ENCODE measurements around the gene ZNF664.
A peak's percentile ranks its signal among the peaks of the same experiment; 100 is the strongest.

The ZNF664 gene

DNA sequence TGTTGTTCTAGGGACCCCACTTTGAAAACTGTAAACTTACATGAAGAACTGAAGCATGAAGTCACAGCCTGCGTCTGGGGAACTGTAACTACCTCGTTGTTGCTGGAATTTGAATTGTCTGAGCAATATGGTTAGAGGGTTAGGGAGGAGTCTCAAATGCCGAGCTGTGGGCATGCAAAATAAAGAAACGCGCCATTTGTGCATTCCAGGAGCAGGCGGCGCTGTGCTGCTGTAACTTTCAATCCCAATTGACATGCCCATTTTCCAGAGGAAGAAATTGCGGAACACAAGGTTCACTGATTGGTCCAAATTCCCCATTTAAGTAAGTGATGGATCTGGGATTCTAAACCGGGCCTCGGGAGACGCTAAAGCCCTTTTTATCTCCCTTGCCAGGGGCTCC is 61.3 kb downstream of the ZNF664 start:
- DNase-seq (ENCODE audit: low spot score), result no peak

DNA sequence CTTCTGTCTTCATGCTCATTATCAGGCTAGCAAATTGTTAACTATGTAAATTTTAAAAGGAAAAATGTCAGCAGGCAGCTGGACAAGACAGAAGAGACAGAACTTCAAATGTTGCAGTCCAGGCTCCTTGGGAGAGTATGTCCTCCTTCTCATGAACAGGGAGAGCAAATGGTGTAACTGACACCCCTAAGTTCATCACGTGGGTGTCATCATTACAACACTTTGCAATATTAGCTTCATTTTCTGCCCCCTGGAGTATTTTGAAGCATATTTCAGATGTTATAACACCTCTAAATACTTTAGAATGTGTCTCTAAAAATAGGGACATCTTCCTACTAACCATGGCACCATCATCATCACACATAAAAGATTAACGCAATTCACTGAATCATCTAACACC is 62.1 kb downstream of the ZNF664 start:
- no peak for DNase-seq (ENCODE audit: low spot score)

DNA sequence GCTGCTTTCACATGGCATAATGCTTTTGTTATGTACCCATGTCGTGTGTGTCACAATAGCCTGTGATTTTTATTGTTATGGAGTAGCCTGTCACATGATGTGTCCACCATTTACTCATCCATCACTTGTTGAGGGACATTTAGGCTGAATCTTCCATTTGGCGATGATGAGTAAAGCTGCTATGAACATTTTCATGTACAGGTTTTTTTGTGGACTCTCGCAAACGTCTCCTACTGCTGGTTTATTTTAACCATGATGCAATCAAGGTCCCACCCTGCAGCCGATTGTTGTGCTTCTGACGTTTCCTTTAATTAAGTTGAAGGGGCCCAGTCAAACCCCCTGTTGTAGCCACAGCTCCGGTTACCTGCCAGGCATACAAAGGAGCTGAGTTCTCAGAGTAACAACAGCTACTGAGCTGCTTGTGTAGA is 63.2 kb downstream of the ZNF664 start:
- no peak for DNase-seq (ENCODE audit: low spot score)

DNA sequence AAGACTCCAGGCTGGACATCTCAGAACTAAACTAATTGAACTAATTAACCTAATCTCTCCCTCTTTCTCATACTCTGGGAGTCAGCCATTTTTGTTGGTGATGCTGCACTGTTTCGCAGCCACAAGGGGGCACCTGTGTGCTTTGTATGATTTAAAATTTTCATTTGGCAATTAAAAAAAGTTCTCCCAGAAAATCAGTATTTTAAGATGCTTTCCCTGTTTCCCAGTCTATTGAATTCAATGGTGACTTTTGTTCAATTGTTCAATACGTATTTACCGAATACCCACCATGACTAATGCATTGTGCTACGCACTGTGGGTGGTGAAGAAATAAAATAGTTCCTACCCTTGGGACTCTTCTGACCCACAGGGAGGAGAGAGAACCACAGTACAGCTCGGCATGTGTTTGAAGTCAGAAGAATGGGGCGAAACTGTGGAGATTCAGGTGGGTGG is 63.7 kb downstream of the ZNF664 start:
- DNase-seq (ENCODE audit: low spot score), result no peak

DNA sequence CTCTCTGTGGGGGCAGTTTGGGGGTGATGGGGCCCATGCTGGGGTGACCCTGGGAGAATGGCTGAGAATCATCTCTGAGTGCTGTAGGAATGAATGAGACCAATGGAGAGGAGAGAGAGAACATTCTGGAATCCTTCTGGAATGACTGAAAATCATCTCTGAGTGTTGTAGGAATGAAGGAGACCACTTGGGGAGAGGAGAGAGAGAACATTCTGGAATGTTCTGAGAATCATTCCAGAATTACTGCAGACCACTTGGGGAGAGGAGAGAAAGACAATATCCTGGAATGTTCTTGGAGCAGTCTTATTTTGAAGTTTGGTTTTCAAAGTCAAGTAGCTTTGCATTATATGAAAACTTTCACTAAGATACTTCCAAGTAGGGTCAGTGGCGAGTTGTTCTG is 64.3 kb downstream of the ZNF664 start:
- no peak for DNase-seq (ENCODE audit: low spot score)

DNA sequence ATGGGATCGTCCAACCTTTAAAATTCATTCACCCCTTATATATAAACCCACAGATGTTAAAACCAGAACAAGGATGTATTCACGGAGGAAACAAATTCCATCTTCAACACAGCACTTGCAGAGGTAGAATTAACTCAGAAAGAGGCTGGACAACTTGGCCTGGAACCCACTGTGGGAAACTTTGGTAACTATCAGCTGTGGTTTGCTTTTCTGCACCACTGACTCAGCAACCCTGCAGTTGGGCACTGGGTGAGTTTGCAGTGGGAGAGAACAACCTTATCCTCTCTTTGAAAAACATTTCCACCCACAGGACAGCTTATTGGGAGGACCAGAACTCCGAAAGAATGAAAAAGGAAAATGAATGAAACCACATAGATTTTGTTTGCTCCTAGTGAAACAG is 66.3 kb downstream of the ZNF664 start:
- no peak for DNase-seq (ENCODE audit: low spot score)

DNA sequence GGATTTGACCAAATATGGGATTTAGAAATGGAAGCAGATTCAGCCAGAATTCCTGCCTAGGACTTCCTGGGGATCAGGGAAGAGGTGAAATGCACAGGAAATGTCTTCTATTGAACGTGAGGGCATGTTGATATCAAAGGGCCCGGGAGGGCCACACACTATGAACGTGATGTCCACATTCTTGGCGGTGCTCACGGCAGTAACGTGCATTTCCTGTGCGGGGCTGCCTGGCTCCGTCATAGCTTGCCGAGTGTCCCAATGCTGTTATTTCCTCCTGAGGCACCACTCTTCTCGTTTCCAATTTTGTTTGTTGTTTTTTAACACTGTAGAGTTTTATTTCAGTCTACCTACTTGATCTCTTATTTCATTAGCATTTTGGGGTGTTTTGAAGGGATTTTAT is 67.3 kb downstream of the ZNF664 start:
- DNase-seq (ENCODE audit: low spot score), result no peak

DNA sequence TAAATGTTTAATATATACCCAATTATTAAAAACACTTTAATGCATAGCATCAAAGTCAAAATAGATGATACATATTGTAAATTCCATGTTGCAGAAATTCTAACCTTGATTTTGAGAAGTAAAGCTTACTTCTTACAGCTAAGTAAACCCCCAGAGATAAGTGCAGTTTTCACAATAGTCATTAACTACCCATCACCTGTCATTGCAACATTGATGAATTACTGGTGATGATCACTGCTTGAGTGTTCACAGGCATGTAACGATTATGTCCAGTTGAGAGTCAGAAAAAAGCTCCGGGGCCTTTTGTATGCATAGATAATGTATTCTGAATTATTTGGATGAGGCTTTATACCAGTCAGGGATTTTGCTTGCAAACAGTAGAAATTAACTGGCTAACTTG is 67.7 kb downstream of the ZNF664 start:
- no peak for DNase-seq (ENCODE audit: low spot score)

DNA sequence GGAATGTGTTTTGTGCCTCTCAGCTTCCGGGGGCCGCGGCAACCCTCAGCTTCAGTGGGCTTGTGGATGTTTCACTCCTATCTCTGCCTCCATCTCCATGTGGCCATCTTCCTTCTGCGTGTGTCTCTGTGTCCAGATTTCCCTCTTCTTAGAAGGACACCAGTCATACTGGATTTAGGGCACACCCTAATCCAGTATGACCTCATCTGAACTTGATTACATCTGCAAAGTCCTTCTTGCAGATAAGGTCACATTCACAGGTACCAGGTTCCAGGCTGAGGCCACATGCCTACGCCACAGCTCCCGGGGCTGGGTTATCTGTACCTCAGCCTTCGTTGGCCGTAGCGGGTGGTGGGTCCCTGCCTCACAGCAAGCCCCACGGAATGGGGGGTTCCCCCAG is 68.9 kb downstream of the ZNF664 start:
- no peak for DNase-seq (ENCODE audit: low spot score)

DNA sequence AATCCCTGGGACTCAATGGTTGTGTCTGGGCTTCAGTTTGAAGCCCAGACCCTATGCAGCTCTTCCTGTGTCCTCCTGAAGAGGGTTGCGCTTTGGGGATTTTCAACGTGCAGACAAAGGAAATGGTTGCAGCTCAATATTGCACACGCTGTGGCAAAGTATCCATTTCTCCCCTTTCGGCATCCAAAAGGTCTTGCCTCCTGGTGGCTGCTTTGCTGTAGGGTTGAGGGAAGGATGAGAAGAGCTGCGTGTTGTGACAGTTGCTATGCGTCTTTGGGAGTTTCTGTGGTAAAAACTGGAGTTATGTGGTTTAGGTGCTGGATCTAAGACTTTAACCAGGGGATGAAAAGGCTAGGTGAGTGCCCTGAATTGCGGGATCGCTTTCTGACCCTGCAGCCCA is 71.0 kb downstream of the ZNF664 start:
- DNase-seq (ENCODE audit: low spot score), result no peak

DNA sequence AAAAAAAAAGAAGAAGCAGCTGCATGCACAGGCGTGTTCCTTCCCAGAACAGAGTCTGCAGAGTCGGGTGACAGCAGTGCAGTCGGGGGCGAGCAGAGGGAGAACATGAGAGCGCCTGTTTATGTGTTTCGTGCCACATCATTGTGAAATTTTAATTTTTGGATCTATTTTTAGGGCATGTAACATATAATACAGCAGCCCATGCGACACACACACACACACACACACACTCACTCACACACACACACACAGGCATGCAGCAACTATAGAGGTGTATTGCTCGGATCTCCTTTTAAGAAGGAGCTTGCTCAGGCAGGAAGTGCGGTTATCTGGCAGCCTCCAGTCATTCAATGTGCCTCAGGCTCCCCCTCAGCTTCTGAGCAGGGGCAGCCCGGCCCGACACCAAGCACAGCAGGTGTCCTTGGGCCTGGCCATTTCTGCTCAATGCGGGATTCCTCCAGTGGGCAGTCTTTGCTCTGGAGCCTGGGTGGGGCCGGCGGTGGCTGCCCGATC is 71.8 kb downstream of the ZNF664 start:
- DNase-seq (ENCODE audit: low spot score), result no peak

DNA sequence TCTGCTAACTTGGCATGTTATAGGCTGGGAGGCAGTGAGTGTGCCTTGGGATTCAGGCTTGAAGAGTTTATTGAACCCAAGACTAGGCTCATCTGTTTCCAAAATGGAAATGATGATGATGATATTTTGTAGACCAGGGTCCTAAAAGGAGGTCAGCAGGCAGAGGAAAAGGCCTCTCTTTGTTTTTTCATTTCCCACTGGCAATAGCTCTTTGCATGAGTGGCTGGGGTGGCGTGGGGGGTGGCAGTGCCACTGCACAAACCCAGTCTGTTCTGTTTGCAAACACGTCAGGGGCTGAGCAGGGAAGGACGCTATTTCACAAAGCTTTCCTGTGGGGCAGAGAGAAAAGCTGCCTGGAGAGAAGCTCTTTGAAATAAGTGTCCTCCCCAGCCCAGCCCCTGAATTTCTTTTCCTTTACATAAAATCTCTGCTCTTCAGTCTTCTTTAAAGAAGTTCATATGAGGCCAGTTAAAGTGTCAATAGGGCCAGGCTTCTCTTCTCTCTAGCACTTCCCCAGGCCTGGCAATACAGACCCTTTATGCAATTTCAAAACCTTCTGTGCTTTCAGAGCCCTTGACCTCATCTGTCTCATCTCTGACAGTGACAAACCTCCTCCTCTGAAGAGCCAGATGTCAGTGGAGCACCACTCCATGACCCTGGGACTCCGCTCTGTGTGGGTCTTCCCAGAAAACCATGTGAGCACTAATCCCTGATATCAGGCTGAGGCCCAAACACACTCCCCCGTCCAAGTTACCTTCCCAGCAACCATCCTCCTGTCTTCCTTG is 72.8 kb downstream of the ZNF664 start:
- no peak for DNase-seq (ENCODE audit: low spot score)

DNA sequence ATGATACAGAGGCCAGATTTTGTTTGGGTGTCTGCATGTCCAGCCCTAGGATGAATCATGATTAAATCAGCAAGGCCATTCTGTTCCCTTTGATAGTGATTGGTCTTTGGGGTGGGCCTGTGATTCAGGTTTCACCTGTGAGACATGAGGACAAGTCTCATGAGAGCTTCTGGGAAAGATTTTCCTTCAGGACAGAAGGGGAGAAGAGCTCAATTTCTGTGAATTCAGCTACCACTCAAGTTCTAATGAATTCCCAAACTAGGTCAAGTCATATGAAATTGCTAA is 73.4 kb downstream of the ZNF664 start:
- DNase-seq (ENCODE audit: low spot score), result no peak

DNA sequence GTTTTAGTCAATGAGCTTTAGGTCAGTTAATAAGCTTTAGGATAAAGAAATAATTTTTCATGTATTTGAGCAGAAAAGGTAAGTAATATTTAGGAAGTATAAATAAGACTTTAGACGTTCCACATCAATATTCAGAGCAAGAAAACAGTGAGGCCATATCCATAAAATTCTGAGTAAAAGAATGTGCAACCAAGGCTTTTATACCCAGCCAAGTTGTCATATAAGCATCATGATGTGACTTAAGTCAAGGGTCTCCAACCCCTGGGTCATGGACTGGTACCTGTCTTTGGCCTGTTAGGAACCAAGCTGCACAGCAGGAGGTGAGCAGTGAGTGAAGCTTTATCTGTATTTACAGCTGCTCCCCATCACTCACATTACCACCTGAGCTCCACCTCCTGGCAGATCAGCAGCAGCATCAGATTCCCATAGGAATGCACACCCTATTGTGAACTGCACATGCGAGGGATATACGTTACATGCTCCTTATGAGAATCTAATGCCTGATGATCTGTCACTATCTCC is 74.1 kb downstream of the ZNF664 start:
- no peak for DNase-seq (ENCODE audit: low spot score)

DNA sequence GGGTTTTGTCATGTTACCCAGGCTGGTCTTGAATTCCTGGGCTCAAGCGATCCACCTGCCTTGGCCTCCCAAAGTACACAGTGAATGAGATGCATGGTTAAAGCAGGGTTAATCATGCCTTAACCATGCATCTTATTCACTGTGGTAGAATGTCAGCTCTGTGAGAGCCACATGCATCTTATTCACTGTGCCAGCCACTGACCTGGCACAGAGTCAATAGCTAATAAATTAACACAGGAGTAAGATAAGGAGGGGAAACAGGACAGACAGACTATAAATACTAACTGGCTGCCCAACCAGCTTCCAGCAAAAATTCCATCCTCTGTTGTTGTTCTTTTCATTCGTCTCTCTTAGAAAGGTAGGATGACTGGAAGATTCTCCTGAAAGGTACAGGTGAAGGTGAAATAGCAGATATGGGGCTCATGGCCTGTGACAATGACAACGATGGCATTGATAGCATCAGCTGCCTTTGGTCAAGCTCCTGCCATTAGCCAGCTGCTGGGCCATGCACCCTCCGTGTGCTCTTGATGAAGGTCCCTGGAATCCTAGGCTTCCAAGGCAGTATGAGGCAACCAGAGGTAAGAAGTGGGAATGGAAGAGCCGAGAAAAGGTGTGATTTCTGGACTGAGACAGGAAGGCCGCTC is 76.6 kb downstream of the ZNF664 start:
- no peak for DNase-seq (ENCODE audit: low spot score)

DNA sequence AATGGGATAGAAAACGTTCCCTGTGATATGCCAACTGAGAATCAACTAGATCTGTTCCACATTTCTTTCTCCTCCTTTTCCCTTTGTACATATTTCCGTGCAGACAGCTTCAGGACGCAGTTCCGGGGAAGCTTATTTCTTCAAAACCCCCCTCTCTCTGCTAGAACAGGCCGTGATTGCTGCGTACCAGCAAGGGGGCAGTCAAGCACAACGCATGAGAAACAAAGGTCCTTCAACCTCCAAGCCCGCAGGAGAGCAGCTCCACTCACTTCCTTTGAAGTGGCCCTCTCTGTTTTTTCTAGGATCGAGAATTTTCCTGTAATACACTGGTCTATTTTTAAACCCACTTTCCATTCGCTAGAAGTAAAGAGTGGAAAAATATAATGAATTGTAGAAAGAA is 80.8 kb downstream of the ZNF664 start:
- peak; percentile 77 for DNase-seq (ENCODE audit: low spot score)

DNA sequence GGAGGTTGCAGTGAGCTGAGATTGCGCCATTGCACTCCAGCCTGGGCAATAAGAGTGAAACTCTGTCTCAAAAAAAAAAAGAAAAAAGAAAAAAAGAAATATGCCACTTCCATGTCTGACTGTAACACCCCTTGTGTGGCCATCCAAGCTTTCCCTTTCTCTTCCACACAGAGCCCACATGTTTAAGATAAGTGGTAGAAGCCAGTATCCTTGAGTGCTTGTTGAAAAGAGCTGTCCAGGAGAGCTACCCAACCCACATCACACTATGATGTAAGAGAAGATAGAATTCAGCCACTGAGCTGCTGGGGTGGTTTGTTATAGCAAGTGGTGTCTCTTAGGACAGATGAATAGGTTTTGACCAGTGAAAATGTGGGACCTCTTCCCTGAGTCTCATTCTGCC is 82.1 kb downstream of the ZNF664 start:
- DNase-seq (ENCODE audit: low spot score), result no peak

DNA sequence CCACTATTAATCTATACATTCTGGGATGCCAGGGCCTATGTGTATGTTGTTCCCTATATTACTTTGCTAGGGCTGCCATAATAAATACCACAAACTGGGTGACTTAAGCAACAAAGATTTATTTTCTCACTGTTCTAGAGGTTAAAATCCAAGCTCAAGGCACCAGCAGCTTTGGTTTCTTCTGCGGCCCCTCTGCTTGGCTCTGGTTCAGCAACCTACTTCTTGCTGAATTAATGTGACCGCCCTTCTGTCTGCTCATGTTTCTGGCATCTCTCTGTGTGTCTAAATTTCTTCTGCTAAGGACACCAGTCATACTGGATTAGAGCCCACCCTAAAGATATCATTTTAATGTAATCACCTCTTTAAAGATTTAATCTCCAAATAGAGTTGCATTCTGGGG is 84.7 kb downstream of the ZNF664 start:
- no peak for DNase-seq (ENCODE audit: low spot score)

DNA sequence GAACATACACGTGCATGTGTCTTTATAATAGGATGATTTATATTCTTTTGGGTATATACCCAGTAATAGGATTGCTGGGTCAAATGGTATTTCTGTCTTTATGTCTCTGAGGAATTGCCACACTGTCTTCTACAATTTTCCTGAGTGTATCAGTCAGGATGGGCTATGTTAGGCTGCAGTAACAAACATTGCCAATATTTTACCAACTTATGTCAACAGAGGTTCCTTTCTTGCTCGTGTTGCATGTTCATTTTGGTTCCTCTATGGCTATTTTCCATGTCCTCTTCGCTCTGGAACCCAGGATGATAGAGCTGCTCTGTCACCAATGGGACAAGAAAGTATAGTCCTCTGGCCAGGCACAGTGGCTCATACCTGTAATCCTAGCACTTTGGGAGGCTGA is 86.7 kb downstream of the ZNF664 start:
- DNase-seq (ENCODE audit: low spot score), result no peak

Data from left forelimb (tissue), 1 donor.